Effector CD8-positive, alpha-beta T cell (primary cell): Measurements from ENCODE around the gene TRIM42.

Experiments used
- DNase-seq: peaks from one replicate; lab custom pipeline; 2025; lab: John Stamatoyannopoulos, UW
- total RNA-seq, 4 experiments: gene quantifications; one replicate each; lab custom pipeline; 2026; lab: John Stamatoyannopoulos, UW

TRIM42 gene
- 0 reads per million in 4 experiments for total RNA-seq

DNA sequence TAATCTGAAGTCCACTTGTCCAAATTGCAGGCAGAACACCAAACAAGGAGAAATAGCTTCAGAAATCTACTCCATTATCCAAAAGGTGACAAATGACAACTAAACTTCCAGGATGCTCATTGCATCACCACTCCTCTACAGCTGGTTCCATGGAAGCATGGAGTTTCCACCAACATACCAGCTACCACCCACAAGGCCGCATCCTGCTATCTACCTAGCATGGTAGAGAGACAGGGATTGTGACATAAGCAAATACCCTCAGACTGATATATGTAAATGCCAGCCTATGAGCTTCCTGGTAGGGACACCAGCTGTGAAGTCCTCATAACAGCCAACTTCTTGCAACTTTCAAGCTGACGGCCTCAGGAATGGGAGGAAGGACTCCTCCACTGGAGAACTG is at the start of gene TRIM42:
TRIM42 (plus strand) TSS at position 301 of the 400 bp plus-strand sequence. CDS start 166 bp downstream, outside the sequence.
- no peak for DNase-seq

DNA sequence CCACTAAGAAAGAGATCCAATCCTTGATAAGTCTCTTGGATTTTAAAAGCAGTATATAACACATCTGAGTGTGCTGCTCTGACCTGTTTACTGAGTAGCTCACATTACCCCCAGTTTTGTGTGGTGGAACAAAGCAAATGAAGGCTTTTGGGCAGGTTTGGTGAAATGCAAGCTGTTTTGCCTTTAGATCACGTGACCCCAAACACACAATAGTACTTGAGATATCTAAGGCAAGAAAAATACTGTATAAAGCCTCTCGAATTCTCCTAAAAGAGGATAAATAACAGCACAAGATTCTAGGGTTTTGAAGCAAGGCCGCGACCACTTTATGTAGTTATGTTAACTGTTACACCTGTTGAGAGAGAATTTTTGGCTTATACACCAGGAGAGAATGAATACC is 49.3 kb upstream of the TRIM42 start:
- DNase-seq = no peak

DNA sequence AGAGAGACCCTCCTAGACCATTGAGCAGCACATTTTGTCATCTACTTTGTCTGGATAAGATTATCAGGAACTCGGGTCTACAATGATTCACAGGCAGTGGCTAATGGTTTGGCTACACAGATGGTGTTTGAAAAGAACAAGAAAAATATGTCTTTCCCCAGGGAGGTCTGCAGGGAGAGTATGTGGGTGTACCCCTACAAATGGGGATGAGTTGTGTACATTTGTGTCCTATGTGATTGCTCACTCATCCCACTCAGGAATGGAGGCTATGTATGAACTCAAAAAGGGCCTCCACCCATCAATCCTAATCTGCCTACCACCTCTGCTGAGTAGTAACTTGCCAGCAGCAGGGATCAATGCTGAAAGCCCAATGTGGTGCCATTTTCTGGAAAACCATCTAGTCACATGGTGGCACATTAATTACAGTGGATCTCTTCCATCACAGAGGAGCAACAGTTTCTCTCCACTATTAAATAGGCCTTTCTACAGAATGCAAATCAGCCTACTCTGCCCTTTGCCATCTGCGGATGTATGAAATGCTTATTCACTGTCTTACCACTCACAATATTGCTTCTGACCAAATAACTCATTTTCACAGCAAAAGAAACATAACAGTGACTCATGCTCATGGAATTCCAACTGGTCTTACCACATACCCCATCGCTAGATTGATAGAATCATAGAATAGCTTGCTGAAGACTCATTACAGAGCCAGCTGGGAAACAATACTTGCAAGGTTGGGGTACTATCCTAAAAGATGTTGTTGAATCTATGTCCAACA is 48.3 kb upstream of the TRIM42 start:
- DNase-seq = no peak

DNA sequence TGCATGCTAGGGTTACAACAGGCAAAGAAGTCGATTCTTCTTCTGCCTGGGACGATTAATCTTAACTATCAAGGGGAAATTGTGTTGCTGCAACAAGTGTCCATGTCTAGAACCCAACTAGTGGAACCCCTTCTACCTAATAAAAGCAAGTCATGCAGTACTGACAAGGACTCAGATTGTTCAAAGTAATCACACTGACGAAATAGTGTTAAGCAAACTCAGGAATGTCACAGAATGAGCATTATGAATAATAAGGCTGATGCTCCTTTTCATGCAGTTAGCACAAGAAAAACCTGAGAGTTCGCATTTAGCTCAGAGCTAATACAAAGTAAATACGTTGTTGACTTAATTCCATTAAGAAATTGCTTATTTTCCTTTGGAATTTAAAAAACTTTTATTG is 47.5 kb upstream of the TRIM42 start:
- DNase-seq = no peak

DNA sequence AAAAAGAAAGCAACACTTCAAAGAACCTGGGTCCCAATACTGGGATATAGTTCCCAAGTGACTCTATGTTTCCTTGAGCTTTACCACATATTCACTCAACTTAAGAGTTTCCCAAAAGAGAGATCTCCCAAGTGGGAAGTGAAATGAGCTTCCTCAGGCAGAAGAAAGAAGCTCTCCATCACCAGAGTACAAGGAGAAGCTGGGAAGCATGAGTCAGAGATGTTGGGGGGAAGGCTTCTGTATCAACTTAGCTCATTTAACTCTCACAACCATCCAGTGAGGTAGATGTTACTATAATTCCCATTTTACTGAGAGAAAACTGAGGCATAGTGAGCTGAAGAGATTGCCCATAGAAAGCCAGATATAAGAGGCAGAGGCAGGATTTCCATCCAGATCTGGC is 47.0 kb upstream of the TRIM42 start:
- no peak for DNase-seq

DNA sequence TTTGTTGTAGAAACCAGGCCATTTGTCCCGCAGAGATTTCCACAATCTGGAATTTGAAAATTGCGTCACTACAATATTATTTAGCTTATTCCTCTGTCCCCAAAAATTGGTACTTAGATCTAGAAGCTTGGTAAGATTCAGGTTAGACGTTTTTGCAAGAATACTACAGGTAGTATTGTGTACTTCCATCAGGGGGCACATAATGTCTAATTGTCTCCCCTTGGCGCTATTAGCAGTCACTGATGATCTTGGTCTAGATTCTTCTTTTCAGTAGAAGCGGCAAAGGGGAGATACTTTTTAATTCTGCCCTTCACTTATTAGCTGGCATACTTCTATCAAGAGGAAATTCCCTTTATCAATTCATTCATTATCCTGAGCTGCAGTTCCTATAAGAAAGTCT is 42.6 kb upstream of the TRIM42 start:
- DNase-seq = no peak

DNA sequence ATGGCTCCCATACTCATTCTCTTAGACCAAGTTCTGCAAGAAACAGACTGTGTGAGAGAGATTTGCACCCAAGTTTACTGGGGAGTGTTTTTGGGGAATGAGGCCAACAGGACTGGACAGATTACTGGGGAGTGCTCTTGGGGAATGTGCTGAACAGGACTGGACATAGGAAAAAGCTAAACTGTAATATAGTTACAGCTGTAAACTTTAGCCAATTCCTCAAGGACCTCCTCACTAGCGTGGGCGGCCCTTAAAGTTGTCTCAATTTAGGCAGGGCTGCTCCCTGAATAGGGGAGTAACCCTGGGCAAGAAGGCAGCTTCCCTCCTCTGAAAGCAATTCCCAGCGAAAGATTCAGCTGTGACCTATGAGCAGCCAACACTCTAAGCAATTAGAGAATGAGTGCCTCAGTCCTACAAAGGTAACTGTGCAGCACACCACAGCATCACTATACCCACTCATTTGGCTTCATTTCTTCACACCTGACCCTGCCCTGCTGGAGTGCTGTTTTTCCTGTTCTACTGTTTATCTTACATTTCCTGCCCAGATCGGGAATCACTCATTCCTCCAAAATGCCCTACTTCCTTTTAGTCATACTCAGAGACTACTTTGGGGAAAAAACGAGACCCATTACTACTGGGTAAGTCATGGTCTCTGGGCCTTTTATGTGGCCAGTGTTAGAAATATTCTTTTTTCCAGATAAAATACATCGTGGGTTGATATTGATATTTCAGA is 41.3 kb upstream of the TRIM42 start:
- no peak for DNase-seq

DNA sequence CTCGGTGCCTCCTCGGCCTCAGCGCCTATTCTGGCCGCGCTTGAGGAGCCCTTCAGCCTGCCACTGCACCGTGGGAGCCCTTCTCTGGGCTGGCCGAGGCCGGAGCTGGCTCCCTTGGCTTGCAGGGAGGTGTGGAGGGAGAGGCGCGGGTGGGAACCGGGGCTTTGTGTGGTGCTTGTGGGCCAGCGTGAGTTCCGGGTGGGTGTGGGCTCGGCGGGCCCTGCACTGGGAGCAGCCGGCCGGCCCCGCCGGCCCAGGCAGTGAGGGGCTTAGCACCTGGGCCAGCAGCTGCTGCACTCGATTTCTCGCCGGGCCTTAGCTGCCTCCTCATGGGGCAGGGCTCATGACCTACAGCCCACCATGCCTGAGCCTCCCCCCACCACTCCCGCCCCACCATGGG is 26.6 kb upstream of the TRIM42 start:
- DNase-seq = no peak

DNA sequence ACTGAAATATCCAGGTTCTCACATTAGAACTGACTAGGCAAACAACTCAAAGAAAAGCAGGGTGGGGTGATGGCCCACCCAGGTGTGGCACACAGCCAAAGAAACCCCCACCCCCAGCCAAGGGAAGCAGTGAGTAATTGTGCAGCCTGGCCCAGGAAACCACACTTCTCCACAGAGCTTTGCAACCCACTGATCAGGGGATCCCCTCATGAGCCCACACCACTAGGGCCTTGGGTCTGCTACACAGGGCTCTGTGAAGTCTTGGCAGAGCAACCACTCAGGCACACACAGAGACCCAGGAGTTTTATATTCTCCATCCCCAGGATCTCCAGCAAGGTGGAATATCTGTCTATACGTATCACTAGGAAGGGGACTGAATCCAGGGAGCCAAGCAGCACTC is 22.2 kb upstream of the TRIM42 start:
- no peak for DNase-seq

DNA sequence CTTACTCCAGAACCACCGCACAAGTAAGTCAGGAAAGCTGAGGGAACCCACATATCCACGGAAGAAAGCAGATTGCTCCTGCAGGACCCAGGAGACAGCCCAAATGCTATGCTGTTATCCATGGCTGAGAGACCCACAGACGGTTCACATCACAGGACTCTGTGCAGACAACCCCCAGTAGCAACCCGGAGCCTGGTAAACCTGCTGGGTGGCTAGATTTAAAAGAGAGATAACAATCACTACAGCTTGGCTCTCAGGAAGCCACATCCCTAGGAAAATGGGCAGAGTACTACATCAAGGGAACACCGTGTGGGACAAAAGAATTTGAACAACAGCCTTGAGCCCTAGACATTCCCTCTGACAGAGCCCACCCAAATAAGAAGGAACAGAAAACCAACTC is 13.8 kb upstream of the TRIM42 start:
- DNase-seq = no peak

DNA sequence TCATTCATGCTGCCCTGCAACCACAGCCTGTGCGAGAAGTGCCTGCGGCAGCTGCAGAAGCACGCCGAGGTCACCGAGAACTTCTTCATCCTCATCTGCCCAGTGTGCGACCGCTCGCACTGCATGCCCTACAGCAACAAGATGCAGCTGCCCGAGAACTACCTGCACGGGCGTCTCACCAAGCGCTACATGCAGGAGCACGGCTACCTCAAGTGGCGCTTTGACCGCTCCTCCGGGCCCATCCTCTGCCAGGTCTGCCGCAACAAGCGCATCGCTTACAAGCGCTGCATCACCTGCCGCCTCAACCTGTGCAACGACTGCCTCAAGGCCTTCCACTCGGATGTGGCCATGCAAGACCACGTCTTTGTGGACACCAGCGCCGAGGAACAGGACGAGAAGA is 4.7 kb downstream of the TRIM42 start:
- DNase-seq = no peak

DNA sequence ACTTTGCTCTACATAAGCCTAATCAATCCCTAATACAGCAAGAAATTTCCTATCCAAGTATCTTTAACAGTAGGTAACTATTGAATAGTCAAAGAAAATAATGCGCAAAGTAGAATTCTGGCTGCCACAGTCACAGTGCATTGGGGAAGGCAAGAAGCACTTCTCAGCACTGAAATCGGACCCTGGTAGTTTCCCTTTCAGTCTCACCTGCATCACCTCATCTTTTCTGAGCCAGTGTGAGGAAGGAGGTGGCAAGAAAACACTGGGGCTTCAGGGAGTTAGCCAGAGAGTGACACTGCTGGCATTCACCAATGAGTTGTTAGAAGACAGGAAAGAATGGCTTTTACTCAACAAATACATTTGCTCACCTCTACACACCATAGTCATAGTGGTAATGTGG is 8.3 kb downstream of the TRIM42 start:
- DNase-seq = no peak

DNA sequence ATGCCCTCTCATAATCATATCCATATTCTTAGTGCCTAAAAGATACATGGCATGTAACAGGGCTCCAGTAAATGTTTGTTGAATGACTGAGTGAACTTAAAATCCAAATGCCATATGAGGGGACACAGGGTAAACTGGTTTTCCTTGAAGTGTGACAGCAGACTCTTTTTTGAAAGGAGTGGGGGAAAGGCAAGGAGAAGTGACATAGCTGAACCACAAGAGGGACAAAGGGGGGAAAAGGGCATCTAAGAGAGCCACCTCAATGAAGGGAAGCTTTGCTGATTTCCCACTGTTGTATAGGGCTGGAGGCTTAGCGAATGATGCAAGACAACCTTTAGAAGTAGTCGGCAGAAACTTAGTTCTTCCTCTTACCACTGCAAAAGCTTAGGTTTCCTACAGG is 9.1 kb downstream of the TRIM42 start:
- DNase-seq = no peak

DNA sequence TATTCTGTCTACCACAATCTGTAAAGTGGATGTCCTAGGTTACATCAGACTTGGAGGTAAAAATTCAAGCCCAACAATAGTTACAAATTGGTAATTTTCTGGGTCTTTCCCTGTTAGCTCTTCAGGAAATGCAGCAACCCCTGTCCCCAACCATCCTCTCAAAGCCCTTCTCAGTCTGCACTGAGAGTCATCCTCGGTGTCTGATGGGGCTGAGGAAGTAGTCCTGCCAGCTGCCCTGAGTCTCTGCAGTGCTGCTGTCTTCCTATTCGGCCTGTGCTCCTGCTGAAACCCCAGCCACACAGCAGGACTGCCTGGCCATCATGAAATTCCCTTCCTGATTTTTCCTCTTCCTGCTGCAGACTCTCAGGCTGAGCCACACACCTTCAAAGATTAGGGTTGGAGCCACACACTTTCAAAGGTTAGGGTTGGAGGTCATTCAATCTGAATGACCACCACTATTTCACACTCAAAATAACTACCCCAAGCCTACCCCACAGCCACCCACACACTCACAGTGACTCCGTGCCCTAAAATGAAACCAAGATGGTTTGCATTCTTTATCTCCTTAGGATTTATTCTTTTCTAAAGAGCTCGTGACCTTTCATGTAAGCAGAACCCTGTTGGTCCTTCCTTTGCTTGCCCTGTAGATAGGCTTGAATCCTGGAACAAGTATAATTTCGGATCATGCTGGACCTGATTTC is 17.6 kb downstream of the TRIM42 start:
- no peak for DNase-seq

DNA sequence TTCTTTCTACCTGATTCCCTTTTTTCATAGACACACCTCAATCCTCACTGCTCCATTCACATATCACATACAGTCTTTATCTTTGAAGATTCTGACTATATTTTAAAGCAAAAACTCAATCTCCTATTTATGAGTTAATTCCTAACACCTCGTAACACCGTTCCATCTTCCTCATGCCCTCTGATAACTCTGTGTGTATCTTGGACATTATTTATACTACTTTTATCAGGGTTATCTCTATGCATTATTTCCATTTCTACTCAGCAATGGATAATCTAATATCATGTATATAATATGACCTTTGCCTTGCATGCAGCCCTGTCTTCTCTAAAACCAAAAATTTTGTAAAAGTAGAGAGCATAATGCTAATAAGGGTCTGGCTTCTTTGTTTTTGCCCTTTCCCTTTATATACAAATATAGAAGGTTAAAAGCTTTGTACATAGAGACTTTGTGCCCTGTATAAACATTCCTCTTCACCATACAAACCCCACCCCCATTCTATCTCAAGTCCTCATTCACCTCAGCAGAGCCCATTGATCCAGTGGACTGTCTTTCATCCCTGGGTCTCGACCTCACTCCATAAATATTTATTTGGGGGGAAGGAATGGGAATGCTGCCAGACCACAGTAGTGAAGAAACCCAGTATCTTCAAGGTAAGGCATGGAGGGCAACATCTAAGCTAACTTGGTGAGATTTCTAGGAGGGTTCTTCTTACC is 21.8 kb downstream of the TRIM42 start:
- no peak for DNase-seq

DNA sequence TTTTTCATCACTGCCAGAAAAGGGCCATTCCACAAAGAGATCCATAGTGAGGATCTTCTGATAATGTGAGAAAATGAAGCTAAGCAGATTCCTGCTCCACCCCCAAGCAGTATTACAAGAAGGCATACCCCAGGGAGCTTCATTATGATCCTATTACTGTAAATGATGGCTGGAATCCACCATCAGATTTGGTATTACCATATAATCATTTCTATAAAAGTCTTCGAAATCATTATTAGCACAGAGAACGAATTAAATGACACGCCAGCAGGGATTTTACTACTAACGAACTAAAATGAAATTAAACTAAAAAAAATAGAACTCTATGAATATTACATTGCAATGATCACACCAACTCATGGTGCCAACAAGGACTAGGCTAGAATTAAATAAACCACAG is 24.4 kb downstream of the TRIM42 start:
- no peak for DNase-seq

DNA sequence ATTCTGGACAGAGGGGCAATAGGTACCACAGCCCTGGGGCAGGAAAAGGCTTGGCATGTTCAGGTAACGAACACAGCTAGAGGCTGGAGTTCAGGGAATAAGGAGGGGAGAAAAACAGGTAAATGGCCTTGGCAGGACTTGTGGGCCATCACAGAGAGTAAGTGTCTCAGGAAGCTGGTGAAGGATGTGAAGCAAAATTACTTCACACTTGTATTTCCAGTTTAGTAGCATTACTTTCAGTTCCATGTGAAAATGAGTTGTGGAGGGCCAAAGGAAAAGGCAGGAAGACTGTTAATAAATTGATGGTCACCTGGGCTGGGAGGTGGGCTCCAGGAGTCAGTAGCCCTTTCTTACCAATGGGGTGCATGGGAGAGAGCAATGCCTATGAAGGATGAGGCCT is 25.6 kb downstream of the TRIM42 start:
- no peak for DNase-seq

DNA sequence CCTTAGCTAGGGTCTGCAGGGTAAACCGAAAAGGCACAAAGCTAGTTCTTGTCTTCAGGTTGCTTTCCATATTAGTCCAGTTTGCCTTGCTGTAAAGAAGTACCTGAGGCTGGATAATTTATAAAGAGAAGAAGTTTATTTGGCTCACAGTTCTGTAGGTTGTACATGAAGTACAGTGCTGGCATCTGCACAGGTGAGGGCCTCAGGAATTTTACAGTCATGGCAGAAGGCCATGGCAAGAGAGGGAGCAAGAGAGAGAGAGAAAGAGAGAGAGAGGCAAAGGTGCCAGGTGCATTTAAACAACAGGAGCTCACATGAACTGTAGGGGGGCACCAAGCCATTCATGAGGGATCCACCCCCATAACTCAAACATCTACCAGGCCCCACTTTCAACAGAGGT is 26.9 kb downstream of the TRIM42 start:
- DNase-seq = no peak

DNA sequence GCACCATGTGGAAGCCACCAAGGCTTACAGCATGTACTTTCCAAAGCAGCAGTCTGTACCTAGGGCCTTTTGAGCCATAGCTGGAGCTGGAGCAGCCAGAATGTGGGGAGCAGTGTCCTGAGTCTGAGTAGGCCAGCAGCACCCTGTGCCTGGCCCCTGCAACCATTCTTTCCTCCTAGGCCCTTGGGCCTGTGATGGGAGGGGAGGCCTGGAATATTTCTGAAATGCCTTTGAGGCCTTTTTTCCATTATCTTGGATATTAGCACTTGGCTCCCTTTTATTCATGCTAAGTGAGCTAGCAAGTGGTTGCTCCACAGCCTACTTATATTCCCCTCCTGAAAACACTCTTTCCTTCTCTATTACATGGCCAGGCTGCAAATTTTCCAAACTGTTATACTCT is 28.1 kb downstream of the TRIM42 start:
- no peak for DNase-seq

DNA sequence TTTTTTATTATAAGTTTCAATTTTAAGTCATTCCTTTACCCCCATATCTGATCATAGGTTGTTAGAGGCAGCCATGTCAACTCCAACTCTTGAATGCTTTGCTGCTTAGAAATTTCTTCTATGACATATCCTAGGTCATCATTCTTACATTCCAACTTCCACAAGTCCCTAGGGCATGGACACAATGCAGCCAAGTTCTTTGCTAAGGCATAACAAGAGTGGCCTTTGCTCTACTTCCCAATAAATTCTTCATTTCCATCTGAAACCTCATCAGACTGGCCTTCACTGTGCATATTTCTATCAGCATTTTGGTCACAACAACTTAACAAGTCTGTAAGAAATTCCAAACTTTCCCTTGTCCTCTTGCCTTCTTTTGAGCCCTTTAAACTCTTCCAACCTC is 28.5 kb downstream of the TRIM42 start:
- no peak for DNase-seq

DNA sequence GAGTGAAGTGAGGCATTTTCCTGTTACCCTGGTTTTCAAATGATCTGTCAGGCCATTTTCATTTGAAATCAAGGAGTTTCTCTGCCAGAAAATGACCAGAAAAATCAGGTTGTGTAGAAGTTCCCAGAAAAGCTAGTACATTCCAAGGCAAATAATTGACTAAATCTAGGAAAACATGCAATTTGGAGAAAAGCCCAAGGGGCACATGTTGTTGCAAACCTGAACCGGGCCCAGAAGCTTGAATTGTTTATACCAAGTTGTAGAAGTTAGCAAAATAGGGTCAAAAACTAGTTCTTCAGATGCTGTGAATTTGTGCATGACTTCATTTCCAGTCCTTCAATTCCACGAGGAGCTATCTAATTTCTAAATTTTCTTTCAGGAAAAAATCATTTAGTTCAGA is 31.0 kb downstream of the TRIM42 start:
- DNase-seq = no peak

DNA sequence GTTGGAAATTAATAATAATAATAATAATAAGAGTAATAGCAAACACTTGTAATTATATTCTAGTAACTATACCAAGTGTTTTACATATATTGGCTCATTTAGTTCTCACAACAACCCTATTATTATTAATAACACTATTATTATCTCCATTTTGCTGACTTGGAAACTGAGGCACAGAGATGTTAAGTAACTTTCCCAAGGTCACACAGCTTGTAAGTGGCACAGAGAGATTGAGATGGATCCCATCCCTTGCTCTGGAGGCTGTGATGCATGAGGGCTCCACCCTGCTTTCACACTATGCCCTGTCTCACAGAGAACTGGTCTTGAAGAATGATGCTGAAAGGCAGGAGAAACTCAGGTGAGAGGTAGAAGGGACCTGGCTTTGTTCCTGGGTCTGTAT is 31.9 kb downstream of the TRIM42 start:
- DNase-seq = no peak
